GM23338 (cell line): ENCODE data around the gene CNTNAP2. TPM values are rescaled to one million over a fixed set of nuclear protein-coding genes. Genes with fewer than 3 reads are reported as not detected.

Source experiments
- ATAC-seq: fragments of 200-7000 bp; cut with Tn5 transposase; 3 replicates; pipeline ENCODE4 v1.9.1; 2020
- DNase-seq: peaks from one replicate; pipeline ENCODE4 v3.0.0-alpha.2; 2015; ENCODE audit warnings: low spot score
- H2AFZ ChIP-seq: fragments of 200-600 bp; sonication (generic); 2 replicates; pipeline ENCODE4 v1.8.0; 2016; ENCODE audit warnings: antibody characterized with exemption, mild to moderate bottlenecking, moderate library complexity
- H3F3A ChIP-seq: fragments of 200-600 bp; sonication (generic); replicated peaks from 2 replicates; pipeline ENCODE4 v1.8.0; 2017; ENCODE audit warnings: antibody characterized with exemption, mixed run types, low read depth
- H3K27ac ChIP-seq: fragments of 200-600 bp; sonication (generic); 2 replicates; pipeline ENCODE4 v1.6.1; 2016; ENCODE audit warnings: low read depth
- H3K27me3 ChIP-seq: fragments of 200-600 bp; sonication (generic); 2 replicates; pipeline ENCODE4 v1.8.0; 2016; ENCODE audit warnings: mild to moderate bottlenecking, mixed run types, moderate library complexity; ENCODE audit not compliant: insufficient read depth
- H3K36me3 ChIP-seq: fragments of 200-600 bp; sonication (generic); 2 replicates; pipeline ENCODE4 v1.8.0; 2016; ENCODE audit warnings: mild to moderate bottlenecking; ENCODE audit not compliant: insufficient read depth
- H3K4me1 ChIP-seq: fragments of 200-600 bp; sonication (generic); 2 replicates; pipeline ENCODE4 v1.8.0; 2016; ENCODE audit warnings: mild to moderate bottlenecking, moderate library complexity; ENCODE audit not compliant: insufficient read depth
- H3K4me2 ChIP-seq: fragments of 200-600 bp; sonication (generic); 2 replicates; pipeline ENCODE4 v1.7.1; 2017; ENCODE audit warnings: mixed run types
- H3K4me3 ChIP-seq: fragments of 200-600 bp; sonication (generic); 2 replicates; pipeline ENCODE4 v1.6.1; 2016; ENCODE audit warnings: mixed run types
- H3K79me2 ChIP-seq: fragments of 200-600 bp; sonication (generic); replicated peaks from 2 replicates; pipeline ENCODE4 v1.8.0; 2017; ENCODE audit warnings: mild to moderate bottlenecking; ENCODE audit not compliant: insufficient read depth
- H3K9me2 ChIP-seq: fragments of 200-600 bp; sonication (generic); 2 replicates; pipeline ENCODE4 v1.8.0; 2017; ENCODE audit not compliant: insufficient read depth
- H4K20me1 ChIP-seq: fragments of 200-600 bp; sonication (generic); replicated peaks from 2 replicates; pipeline ENCODE4 v1.8.0; 2017; ENCODE audit warnings: mild to moderate bottlenecking; ENCODE audit not compliant: insufficient read depth
- H3K27ac Mint-ChIP-seq: 2 replicates; pipeline ENCODE4 v1.8.0; 2020; ENCODE audit warnings: inconsistent platforms, mild to moderate bottlenecking, moderate library complexity, mixed read lengths
- H3K27me3 Mint-ChIP-seq: 3 replicates; pipeline ENCODE4 v1.8.0; 2022; ENCODE audit warnings: low read depth, mild to moderate bottlenecking, moderate library complexity, mixed read lengths, inconsistent platforms; ENCODE audit not compliant: insufficient read depth, poor library complexity
- H3K36me3 Mint-ChIP-seq: 3 replicates; pipeline ENCODE4 v1.8.0; 2021; ENCODE audit warnings: low read depth, mild to moderate bottlenecking, inconsistent platforms, moderate library complexity, mixed read lengths
- H3K4me1 Mint-ChIP-seq: 3 replicates; pipeline ENCODE4 v1.8.0; 2020; ENCODE audit warnings: mild to moderate bottlenecking, inconsistent platforms, mixed read lengths
- H3K4me3 Mint-ChIP-seq: 3 replicates; pipeline ENCODE4 v1.8.0; 2021; ENCODE audit warnings: moderate library complexity, mild to moderate bottlenecking, inconsistent platforms, mixed read lengths
- H3K9me3 Mint-ChIP-seq: 3 replicates; pipeline ENCODE4 v1.8.0; 2020; ENCODE audit warnings: moderate library complexity, mild to moderate bottlenecking, inconsistent platforms, mixed read lengths
- CREB1 ChIP-seq: fragments of 250-450 bp; sonication (Bioruptor Pico); IDR thresholded peaks from 2 replicates; pipeline ENCODE4 v1.5.0; 2020; ENCODE audit warnings: low read depth, mild to moderate bottlenecking, moderate library complexity
- EZH2 ChIP-seq: fragments of 200-600 bp; sonication (generic); IDR thresholded peaks from one replicate; pipeline ENCODE4 v1.8.0; 2017; ENCODE audit warnings: antibody characterized with exemption, mild to moderate bottlenecking, low read depth; ENCODE audit not compliant: unreplicated experiment
- EZH2phosphoT487 ChIP-seq: fragments of 200-600 bp; sonication (generic); IDR thresholded peaks from one replicate; pipeline ENCODE4 v1.8.1; 2018; ENCODE audit warnings: antibody characterized with exemption; ENCODE audit not compliant: unreplicated experiment
- JUNB ChIP-seq: IDR thresholded peaks from one replicate; pipeline ENCODE4 v1.6.1; 2016; ENCODE audit warnings: antibody characterized with exemption; ENCODE audit not compliant: unreplicated experiment
- NANOG ChIP-seq: IDR thresholded peaks from 2 replicates; pipeline ENCODE4 v1.6.1; 2016; ENCODE audit warnings: antibody characterized with exemption, borderline replicate concordance
- POLR2AphosphoS5 ChIP-seq: IDR thresholded peaks from 2 replicates; pipeline ENCODE4 v1.6.1; 2016; ENCODE audit warnings: antibody characterized with exemption, low read depth
- STAT1 ChIP-seq: IDR thresholded peaks from one replicate; pipeline ENCODE4 v1.6.1; 2016; ENCODE audit warnings: antibody characterized with exemption; ENCODE audit not compliant: unreplicated experiment
- ZNF114 ChIP-seq: fragments of 250-450 bp; sonication (Bioruptor Pico); IDR thresholded peaks from 2 replicates; pipeline ENCODE4 v1.5.0; 2020; ENCODE audit warnings: mild to moderate bottlenecking, moderate library complexity
- ZNF331 ChIP-seq: fragments of 250-450 bp; sonication (Bioruptor Pico); IDR thresholded peaks from 2 replicates; pipeline ENCODE4 v1.5.0; 2020; ENCODE audit warnings: low read depth, mild to moderate bottlenecking, moderate library complexity
- polyA plus RNA-seq: library from polyadenylated mRNA; unstranded; fragments of >200 nt; fragmentation: Nextera tagmentation; extraction: Ambion mirVana; gene quantifications from 2 replicates; pipeline ENCODE4 v1.2.1, GENCODE V29; 2016
- total RNA-seq: library from RNA; depleted of rRNA; stranded (reverse); fragments of >200 nt; shearing (Covaris generic); gene quantifications from 2 replicates; pipeline ENCODE4 v1.2.3, GENCODE V29; 2014
- TF ChIP-seq, protein P1 (sequence below): fragments of 250-450 bp; sonication (Bioruptor Pico); IDR thresholded peaks from 2 replicates; pipeline ENCODE4 v1.5.0; 2020; ENCODE audit warnings: mild to moderate bottlenecking, moderate library complexity
- TF ChIP-seq, protein P2 (sequence below), 2 experiments: fragments of 200-600 bp in 1 of 2; sonication (generic) in 1 of 2; conservative IDR thresholded peaks; 2 replicates each; pipeline versions ENCODE4 v1.5.1 to v1.6.1; 2016 to 2017; ENCODE audit warnings: antibody characterized with exemption in 2 of 2, low read depth in 2 of 2, mild to moderate bottlenecking in 2 of 2, moderate library complexity in 1 of 2
- TF ChIP-seq, protein P3 (sequence below): IDR thresholded peaks from 2 replicates; pipeline ENCODE4 v1.6.1; 2016; ENCODE audit warnings: antibody characterized with exemption
- TF ChIP-seq, protein P4 (sequence below): IDR thresholded peaks from one replicate; pipeline ENCODE4 v1.6.1; 2018; ENCODE audit warnings: antibody characterized with exemption; ENCODE audit not compliant: unreplicated experiment

The CNTNAP2 gene
- total and polyA plus RNA-seq, 2 experiments from 2014 or later = 38.2 to 61.3 TPM

DNA sequence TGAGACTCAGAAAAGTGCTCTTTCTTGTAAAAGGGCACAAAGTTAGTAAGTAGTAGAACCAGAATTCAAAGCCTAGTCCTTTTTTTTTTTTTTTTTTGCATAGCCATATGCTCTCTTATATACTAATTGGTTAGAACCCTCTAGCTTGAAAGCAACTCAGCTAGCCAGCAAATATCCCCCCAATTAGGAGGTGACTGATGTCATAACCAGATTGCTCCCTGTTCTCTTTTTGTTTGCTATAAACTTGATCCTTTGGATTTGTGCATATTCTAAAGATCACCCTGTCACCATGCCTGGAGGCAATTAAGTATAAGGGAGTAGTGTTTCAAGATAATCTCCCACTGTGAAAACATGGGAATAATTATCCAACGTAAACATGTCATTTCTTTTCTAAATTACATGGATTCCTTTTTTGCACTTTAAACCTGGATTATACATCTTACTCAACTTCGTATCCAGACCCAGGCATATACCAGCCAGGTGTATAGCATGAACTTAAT lies 963.4 kb downstream of the CNTNAP2 start:
- no peaks in the 10 kb centered on the region for H3K4me1 Mint-ChIP-seq
- H3K9me3 Mint-ChIP-seq = peaks cover 11% of the 10 kb centered on the region; the same call in 1 of the 3 replicates
- no peaks in the 10 kb centered on the region for H3K4me1 ChIP-seq
- no peaks in the 10 kb centered on the region for H3K9me2 ChIP-seq
- no peak overlapping the region for H3K4me3 Mint-ChIP-seq
- H3K36me3 ChIP-seq = no peaks in the 10 kb centered on the region
- H3K79me2 ChIP-seq = no peaks in the 10 kb centered on the region
- H3K27ac ChIP-seq = no peak overlapping the region
- no peaks in the 10 kb centered on the region for H3K36me3 Mint-ChIP-seq
- H3K4me3 ChIP-seq = no peak overlapping the region
- no peaks in the 10 kb centered on the region for H4K20me1 ChIP-seq
- no peaks in the 10 kb centered on the region for H3K27me3 ChIP-seq
- H3K27ac Mint-ChIP-seq = no peak overlapping the region
- no peaks in the 10 kb centered on the region for H3F3A ChIP-seq
- no peaks in the 10 kb centered on the region for H3K27me3 Mint-ChIP-seq
- ATAC-seq (no peak), DNase-seq (no peak)
- H2AFZ ChIP-seq = no peak overlapping the region
- no peak overlapping the region for H3K4me2 ChIP-seq
- TF ChIP-seq, protein P1, sequence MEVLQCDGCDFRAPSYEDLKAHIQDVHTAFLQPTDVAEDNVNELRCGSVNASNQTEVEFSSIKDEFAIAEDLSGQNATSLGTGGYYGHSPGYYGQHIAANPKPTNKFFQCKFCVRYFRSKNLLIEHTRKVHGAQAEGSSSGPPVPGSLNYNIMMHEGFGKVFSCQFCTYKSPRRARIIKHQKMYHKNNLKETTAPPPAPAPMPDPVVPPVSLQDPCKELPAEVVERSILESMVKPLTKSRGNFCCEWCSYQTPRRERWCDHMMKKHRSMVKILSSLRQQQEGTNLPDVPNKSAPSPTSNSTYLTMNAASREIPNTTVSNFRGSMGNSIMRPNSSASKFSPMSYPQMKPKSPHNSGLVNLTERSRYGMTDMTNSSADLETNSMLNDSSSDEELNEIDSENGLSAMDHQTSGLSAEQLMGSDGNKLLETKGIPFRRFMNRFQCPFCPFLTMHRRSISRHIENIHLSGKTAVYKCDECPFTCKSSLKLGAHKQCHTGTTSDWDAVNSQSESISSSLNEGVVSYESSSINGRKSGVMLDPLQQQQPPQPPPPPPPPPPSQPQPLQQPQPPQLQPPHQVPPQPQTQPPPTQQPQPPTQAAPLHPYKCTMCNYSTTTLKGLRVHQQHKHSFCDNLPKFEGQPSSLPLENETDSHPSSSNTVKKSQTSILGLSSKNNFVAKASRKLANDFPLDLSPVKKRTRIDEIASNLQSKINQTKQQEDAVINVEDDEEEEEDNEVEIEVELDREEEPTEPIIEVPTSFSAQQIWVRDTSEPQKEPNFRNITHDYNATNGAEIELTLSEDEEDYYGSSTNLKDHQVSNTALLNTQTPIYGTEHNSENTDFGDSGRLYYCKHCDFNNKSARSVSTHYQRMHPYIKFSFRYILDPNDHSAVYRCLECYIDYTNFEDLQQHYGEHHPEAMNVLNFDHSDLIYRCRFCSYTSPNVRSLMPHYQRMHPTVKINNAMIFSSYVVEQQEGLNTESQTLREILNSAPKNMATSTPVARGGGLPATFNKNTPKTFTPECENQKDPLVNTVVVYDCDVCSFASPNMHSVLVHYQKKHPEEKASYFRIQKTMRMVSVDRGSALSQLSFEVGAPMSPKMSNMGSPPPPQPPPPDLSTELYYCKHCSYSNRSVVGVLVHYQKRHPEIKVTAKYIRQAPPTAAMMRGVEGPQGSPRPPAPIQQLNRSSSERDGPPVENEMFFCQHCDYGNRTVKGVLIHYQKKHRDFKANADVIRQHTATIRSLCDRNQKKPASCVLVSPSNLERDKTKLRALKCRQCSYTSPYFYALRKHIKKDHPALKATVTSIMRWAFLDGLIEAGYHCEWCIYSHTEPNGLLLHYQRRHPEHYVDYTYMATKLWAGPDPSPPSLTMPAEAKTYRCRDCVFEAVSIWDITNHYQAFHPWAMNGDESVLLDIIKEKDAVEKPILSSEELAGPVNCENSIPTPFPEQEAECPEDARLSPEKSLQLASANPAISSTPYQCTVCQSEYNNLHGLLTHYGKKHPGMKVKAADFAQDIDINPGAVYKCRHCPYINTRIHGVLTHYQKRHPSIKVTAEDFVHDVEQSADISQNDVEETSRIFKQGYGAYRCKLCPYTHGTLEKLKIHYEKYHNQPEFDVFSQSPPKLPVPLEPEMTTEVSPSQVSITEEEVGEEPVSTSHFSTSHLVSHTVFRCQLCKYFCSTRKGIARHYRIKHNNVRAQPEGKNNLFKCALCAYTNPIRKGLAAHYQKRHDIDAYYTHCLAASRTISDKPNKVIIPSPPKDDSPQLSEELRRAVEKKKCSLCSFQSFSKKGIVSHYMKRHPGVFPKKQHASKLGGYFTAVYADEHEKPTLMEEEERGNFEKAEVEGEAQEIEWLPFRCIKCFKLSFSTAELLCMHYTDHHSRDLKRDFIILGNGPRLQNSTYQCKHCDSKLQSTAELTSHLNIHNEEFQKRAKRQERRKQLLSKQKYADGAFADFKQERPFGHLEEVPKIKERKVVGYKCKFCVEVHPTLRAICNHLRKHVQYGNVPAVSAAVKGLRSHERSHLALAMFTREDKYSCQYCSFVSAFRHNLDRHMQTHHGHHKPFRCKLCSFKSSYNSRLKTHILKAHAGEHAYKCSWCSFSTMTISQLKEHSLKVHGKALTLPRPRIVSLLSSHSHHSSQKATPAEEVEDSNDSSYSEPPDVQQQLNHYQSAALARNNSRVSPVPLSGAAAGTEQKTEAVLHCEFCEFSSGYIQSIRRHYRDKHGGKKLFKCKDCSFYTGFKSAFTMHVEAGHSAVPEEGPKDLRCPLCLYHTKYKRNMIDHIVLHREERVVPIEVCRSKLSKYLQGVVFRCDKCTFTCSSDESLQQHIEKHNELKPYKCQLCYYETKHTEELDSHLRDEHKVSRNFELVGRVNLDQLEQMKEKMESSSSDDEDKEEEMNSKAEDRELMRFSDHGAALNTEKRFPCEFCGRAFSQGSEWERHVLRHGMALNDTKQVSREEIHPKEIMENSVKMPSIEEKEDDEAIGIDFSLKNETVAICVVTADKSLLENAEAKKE (CRISPR knock-in tag) = no peak
- TF ChIP-seq POLR2AphosphoS5 = no peak
- TF ChIP-seq NANOG = no peak
- no peak for TF ChIP-seq JUNB
- no peak for TF ChIP-seq CREB1
- no peak for TF ChIP-seq STAT1
- TF ChIP-seq ZNF114 = no peak
- TF ChIP-seq, protein P2, sequence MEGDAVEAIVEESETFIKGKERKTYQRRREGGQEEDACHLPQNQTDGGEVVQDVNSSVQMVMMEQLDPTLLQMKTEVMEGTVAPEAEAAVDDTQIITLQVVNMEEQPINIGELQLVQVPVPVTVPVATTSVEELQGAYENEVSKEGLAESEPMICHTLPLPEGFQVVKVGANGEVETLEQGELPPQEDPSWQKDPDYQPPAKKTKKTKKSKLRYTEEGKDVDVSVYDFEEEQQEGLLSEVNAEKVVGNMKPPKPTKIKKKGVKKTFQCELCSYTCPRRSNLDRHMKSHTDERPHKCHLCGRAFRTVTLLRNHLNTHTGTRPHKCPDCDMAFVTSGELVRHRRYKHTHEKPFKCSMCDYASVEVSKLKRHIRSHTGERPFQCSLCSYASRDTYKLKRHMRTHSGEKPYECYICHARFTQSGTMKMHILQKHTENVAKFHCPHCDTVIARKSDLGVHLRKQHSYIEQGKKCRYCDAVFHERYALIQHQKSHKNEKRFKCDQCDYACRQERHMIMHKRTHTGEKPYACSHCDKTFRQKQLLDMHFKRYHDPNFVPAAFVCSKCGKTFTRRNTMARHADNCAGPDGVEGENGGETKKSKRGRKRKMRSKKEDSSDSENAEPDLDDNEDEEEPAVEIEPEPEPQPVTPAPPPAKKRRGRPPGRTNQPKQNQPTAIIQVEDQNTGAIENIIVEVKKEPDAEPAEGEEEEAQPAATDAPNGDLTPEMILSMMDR (conservative IDR thresholded peaks at IDR 0.05; ENCODE audit: low read depth in 2 of 2) = no peak
- no peak for TF ChIP-seq EZH2phosphoT487
- TF ChIP-seq, protein P3, sequence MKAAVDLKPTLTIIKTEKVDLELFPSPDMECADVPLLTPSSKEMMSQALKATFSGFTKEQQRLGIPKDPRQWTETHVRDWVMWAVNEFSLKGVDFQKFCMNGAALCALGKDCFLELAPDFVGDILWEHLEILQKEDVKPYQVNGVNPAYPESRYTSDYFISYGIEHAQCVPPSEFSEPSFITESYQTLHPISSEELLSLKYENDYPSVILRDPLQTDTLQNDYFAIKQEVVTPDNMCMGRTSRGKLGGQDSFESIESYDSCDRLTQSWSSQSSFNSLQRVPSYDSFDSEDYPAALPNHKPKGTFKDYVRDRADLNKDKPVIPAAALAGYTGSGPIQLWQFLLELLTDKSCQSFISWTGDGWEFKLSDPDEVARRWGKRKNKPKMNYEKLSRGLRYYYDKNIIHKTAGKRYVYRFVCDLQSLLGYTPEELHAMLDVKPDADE = no peak
- no peak for TF ChIP-seq EZH2
- TF ChIP-seq, protein P4, sequence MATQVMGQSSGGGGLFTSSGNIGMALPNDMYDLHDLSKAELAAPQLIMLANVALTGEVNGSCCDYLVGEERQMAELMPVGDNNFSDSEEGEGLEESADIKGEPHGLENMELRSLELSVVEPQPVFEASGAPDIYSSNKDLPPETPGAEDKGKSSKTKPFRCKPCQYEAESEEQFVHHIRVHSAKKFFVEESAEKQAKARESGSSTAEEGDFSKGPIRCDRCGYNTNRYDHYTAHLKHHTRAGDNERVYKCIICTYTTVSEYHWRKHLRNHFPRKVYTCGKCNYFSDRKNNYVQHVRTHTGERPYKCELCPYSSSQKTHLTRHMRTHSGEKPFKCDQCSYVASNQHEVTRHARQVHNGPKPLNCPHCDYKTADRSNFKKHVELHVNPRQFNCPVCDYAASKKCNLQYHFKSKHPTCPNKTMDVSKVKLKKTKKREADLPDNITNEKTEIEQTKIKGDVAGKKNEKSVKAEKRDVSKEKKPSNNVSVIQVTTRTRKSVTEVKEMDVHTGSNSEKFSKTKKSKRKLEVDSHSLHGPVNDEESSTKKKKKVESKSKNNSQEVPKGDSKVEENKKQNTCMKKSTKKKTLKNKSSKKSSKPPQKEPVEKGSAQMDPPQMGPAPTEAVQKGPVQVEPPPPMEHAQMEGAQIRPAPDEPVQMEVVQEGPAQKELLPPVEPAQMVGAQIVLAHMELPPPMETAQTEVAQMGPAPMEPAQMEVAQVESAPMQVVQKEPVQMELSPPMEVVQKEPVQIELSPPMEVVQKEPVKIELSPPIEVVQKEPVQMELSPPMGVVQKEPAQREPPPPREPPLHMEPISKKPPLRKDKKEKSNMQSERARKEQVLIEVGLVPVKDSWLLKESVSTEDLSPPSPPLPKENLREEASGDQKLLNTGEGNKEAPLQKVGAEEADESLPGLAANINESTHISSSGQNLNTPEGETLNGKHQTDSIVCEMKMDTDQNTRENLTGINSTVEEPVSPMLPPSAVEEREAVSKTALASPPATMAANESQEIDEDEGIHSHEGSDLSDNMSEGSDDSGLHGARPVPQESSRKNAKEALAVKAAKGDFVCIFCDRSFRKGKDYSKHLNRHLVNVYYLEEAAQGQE = no peak
- TF ChIP-seq ZNF331 (CRISPR knock-in tag) = no peak
